Measurements from ENCODE around the gene WNT9A. TPM values are rescaled to one million over a fixed set of nuclear protein-coding genes. Genes with fewer than 3 reads are reported as not detected.

WNT9A gene, protein sequence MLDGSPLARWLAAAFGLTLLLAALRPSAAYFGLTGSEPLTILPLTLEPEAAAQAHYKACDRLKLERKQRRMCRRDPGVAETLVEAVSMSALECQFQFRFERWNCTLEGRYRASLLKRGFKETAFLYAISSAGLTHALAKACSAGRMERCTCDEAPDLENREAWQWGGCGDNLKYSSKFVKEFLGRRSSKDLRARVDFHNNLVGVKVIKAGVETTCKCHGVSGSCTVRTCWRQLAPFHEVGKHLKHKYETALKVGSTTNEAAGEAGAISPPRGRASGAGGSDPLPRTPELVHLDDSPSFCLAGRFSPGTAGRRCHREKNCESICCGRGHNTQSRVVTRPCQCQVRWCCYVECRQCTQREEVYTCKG
- total RNA-seq (2021) = not detected in 2 replicates
- percentile 11 among the genes with signal in this experiment for Bru-seq, nascent RNA
- BruChase-seq, experiment 1, labeled RNA remaining after a 2-hour chase = percentile 18 among the genes with signal in this experiment
- percentile 15 among the genes with signal in this experiment for BruChase-seq, experiment 2, labeled RNA remaining after a 6-hour chase
- long read RNA-seq = 0 reads

DNA sequence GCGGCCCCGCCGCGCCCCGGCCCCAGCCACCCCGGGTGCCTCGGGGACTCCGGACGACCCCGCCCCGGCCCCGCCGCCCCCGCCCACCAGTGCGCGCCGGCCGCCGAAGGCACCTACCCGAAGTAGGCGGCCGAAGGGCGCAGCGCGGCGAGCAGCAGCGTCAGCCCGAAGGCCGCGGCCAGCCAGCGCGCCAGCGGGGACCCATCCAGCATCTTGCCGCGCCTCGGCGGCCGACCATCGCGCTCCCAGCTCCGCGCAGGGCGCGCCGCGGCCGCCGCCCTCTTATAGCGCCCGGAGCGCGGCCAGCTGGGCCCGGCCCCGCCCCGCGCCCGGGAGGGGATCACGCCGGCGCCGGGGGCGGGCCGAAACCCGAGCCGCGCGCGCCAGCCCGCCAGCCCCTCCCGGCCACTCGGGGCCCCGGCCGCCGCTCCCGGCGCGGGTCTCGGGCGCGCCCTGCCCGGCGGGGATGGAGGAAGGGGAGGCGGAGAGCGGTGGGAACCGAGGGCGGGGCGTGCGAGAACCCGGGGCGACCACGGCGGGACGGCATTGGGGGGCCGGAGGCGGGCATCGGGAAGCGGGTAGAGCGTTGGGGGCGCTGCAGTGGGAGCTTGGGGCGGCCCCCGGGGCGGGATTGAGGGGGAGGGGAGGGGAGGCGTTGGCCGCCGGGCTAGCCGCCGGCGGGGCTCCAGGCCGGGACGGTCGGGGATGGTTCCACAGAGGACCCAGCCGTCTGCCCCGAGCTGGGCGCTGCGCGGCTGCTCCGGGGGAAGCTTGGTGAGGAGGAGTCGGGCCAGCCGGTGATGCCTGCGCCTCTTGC, at the start of gene WNT9A:
Gene WNT9A, minus strand, starts transcription at position 257 of the 817 bp plus-strand sequence. Its CDS starts 45 bp downstream, at position 212.
- no peaks in the 10 kb centered on the region for H3K36me3 ChIP-seq (ENCODE audit: insufficient read depth, low read length, poor library complexity, severe bottlenecking)
- H3K4me1 ChIP-seq (ENCODE audit: insufficient read depth, low read length, poor library complexity, severe bottlenecking) = peaks cover 6% of the 10 kb centered on the region
- H3K4me3 ChIP-seq (ENCODE audit: low read depth, low read length, poor library complexity, severe bottlenecking) = peak within 1 kb of the TSS; percentile 52
- H3K9me3 ChIP-seq (ENCODE audit: low read depth, low read length, poor library complexity, severe bottlenecking) = no peaks in the 10 kb centered on the region
- intact Hi-C loops (cut with micrococcal nuclease; ENCODE audit: unreplicated experiment) = loop anchor here (2.0 kb wide), 1 partner anchor 185 kb away; no protein-coding TSS in a partner anchor
- CTCF ChIA-PET = no interaction called here
- peak; percentile 67 for DNase-seq (ENCODE audit: low spot score)
- H3K27ac ChIP-seq (ENCODE audit: low read depth, low read length, poor library complexity, severe bottlenecking) = no peak within 1 kb of the TSS
- TF ChIP-seq EZH2 (IDR thresholded peaks at IDR 0.05; ENCODE audit: borderline replicate concordance, low read depth, low read length, poor library complexity, severe bottlenecking) = no peak
- POLR2A ChIA-PET (ENCODE audit: low non-redundant PET) = interaction anchor here (0.5 to 0.6 kb wide), 2 partner anchors 27 to 641 kb away, joined by 11 to 19 read pairs; no protein-coding TSS in a partner anchor
- peaks cover 27% of the 10 kb centered on the region for H3K27me3 ChIP-seq (replicated peaks; ENCODE audit: insufficient read depth, low read depth, low read length, poor library complexity)
- no TSS peak for BruUV-seq (replicated peaks)

DNA sequence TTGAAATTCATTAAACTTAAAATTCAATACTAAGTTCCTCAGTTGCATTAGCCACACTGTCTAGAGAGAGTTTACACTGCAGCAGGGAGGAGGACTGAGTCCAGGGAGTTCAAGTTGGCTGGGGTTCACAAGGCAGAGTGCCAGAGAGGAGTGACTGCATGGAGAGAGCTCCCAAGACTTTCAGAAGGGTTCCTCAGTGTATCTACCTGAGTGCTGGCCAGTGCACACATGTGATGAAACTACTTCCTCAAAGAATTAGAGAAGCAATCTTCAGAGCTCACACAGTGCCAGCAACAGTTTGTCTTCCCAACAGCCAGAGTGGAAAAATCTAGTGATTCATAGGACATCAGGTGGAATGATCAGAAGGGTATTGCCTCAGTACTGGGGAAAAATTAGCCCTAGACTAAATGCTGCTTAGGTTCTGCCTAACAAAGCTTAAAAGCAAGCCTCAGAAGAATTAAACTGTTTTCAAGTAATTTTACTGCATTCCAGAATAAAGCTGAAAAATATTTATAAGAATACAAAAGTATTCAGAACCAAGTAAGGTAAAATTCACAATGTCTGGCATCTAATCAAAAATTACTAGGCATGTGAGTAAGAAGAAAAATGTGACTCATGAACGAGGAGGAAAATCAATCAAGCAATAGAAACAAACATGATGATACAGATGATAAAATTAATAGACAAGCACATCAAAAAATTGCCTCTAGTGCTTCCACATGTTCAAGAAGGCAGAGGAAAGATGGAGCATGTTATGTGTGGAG, 48.6 kb upstream of the WNT9A start:
- Histone ChIP-seq H3K27ac (ENCODE audit: low read depth, low read length, poor library complexity, severe bottlenecking) (no peak overlapping the region), H3K27me3 (replicated peaks; ENCODE audit: insufficient read depth, low read depth, low read length, poor library complexity) (peaks cover 22% of the 10 kb centered on the region), H3K4me3 (ENCODE audit: low read depth, low read length, poor library complexity, severe bottlenecking) (no peak overlapping the region), H3K36me3 (ENCODE audit: insufficient read depth, low read length, poor library complexity, severe bottlenecking) (no peaks in the 10 kb centered on the region), H3K9me3 (ENCODE audit: low read depth, low read length, poor library complexity, severe bottlenecking) (peaks cover 11% of the 10 kb centered on the region), H3K4me1 (ENCODE audit: insufficient read depth, low read length, poor library complexity, severe bottlenecking) (no peaks in the 10 kb centered on the region)
- no TSS peak for BruUV-seq (replicated peaks)
- ChIA-PET POLR2A (ENCODE audit: low non-redundant PET) (no interaction called here), CTCF (no interaction called here)
- DNase-seq (ENCODE audit: low spot score) = no peak
- TF ChIP-seq EZH2 (IDR thresholded peaks at IDR 0.05; ENCODE audit: borderline replicate concordance, low read depth, low read length, poor library complexity, severe bottlenecking) = no peak
- TF ChIP-seq, protein P1, sequence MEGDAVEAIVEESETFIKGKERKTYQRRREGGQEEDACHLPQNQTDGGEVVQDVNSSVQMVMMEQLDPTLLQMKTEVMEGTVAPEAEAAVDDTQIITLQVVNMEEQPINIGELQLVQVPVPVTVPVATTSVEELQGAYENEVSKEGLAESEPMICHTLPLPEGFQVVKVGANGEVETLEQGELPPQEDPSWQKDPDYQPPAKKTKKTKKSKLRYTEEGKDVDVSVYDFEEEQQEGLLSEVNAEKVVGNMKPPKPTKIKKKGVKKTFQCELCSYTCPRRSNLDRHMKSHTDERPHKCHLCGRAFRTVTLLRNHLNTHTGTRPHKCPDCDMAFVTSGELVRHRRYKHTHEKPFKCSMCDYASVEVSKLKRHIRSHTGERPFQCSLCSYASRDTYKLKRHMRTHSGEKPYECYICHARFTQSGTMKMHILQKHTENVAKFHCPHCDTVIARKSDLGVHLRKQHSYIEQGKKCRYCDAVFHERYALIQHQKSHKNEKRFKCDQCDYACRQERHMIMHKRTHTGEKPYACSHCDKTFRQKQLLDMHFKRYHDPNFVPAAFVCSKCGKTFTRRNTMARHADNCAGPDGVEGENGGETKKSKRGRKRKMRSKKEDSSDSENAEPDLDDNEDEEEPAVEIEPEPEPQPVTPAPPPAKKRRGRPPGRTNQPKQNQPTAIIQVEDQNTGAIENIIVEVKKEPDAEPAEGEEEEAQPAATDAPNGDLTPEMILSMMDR (conservative IDR thresholded peaks at IDR 0.05; ENCODE audit: low read depth, low read length) = no peak
- intact Hi-C loops (cut with micrococcal nuclease; ENCODE audit: unreplicated experiment) = no loop called here

DNA sequence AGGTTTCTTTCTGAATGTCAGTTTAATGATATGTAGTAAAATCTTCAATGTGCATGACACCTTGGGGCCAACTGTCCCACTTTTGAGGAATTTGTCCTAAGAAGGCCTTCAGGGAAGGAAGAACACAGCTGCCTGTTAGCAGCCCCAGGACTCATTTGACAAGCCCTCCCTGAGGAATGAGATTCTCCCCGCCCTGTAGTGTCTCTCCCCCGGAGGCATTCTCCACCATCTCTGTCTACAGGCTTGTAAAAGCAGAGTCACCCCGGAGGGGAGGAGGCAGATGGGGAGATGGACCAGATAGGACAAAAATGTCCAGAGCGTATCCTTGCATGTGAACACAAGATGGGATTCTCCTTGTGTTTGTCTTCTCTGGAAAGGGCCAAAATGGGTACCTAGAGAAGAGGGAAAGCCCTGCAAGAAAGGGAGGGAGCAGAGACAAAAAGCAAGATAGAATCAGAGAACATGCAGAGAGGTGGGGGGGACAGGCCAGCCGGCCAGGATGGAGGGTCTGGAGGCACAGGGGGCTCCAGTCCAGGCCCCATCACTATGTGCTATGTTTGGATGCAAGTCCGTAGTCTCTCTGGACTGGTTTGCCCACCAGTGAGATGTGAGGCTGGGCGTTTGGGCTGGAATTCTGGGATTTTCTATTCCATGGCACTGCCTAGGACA, 47.0 kb upstream of the WNT9A start:
- ChIA-PET CTCF (no interaction called here), POLR2A (ENCODE audit: low non-redundant PET) (no interaction called here)
- H3K36me3 ChIP-seq (ENCODE audit: insufficient read depth, low read length, poor library complexity, severe bottlenecking) = no peaks in the 10 kb centered on the region
- H3K27me3 ChIP-seq (replicated peaks; ENCODE audit: insufficient read depth, low read depth, low read length, poor library complexity) = peaks cover 9% of the 10 kb centered on the region
- DNase-seq (ENCODE audit: low spot score) = no peak
- no peak overlapping the region for H3K4me3 ChIP-seq (ENCODE audit: low read depth, low read length, poor library complexity, severe bottlenecking)
- intact Hi-C loops (cut with micrococcal nuclease; ENCODE audit: unreplicated experiment) = no loop called here
- H3K4me1 ChIP-seq (ENCODE audit: insufficient read depth, low read length, poor library complexity, severe bottlenecking) = no peaks in the 10 kb centered on the region
- H3K9me3 ChIP-seq (ENCODE audit: low read depth, low read length, poor library complexity, severe bottlenecking) = peaks cover 14% of the 10 kb centered on the region
- BruUV-seq (replicated peaks) = no TSS peak
- no peak overlapping the region for H3K27ac ChIP-seq (ENCODE audit: low read depth, low read length, poor library complexity, severe bottlenecking)
- TF ChIP-seq, protein P1 (conservative IDR thresholded peaks at IDR 0.05; ENCODE audit: low read depth, low read length) = no peak
- no peak for TF ChIP-seq EZH2 (IDR thresholded peaks at IDR 0.05; ENCODE audit: borderline replicate concordance, low read depth, low read length, poor library complexity, severe bottlenecking)

All from A673 (cell line).